Astrocyte (in vitro differentiated cells and primary cell): ENCODE measurements around the gene GPATCH8. TPM values are rescaled to one million over a fixed set of nuclear protein-coding genes. Genes with fewer than 3 reads are reported as not detected.
"Not testable (repeated sequence)": the region's sequence is repeated elsewhere in the genome, so short reads cannot be mapped to it uniquely, and the experiment has no call there.

Experiments used
- DNase-seq: peaks from one replicate; pipeline ENCODE4 v3.0.0-alpha.2; 2010; ENCODE audit warnings: low read depth
- FAIRE-seq: peaks from 2 replicates; lab custom pipeline; 2011; peaks lifted over from hg19 to GRCh38; lab: Jason Lieb, UNC
- H2AFZ ChIP-seq: 2 replicates; pipeline ENCODE4 v1.6.0; 2012; ENCODE audit warnings: low read depth, low read length, inconsistent platforms
- H3K27ac ChIP-seq: 2 replicates; pipeline ENCODE4 v1.5.1; 2011; ENCODE audit warnings: low read depth, low read length, inconsistent platforms
- H3K27me3 ChIP-seq: 2 replicates; pipeline ENCODE4 v1.6.0; 2011; ENCODE audit warnings: low read length, inconsistent platforms; ENCODE audit not compliant: insufficient read depth
- H3K36me3 ChIP-seq: 2 replicates; pipeline ENCODE4 v1.5.1; 2011; ENCODE audit warnings: low read length, inconsistent platforms; ENCODE audit not compliant: insufficient read depth
- H3K4me1 ChIP-seq: 2 replicates; pipeline ENCODE4 v1.5.1; 2011; ENCODE audit warnings: low read length, inconsistent platforms; ENCODE audit not compliant: insufficient read depth
- H3K4me2 ChIP-seq: 2 replicates; pipeline ENCODE4 v1.6.0; 2012; ENCODE audit warnings: low read length, inconsistent platforms
- H3K4me3 ChIP-seq: 2 replicates; pipeline ENCODE4 v1.5.1; 2011; ENCODE audit warnings: low read depth, mild to moderate bottlenecking, low read length, inconsistent platforms; ENCODE audit not compliant: insufficient read depth
- H3K79me2 ChIP-seq: 2 replicates; pipeline ENCODE4 v1.6.0; 2012; ENCODE audit warnings: mild to moderate bottlenecking, low read length, inconsistent platforms; ENCODE audit not compliant: insufficient read depth
- H3K9ac ChIP-seq: 2 replicates; pipeline ENCODE4 v1.6.0; 2012; ENCODE audit warnings: mild to moderate bottlenecking, low read length, inconsistent platforms
- H3K9me3 ChIP-seq: 2 replicates; pipeline ENCODE4 v1.5.1; 2012; ENCODE audit warnings: low read depth, mild to moderate bottlenecking, low read length, inconsistent platforms; ENCODE audit not compliant: insufficient read depth
- H4K20me1 ChIP-seq: 2 replicates; pipeline ENCODE4 v1.6.0; 2012; ENCODE audit warnings: low read length, inconsistent platforms; ENCODE audit not compliant: insufficient read depth
- H3K27ac Mint-ChIP-seq: one replicate; pipeline ENCODE4 v1.8.0; 2021; ENCODE audit warnings: mild to moderate bottlenecking, mixed read lengths; ENCODE audit not compliant: unreplicated experiment
- H3K27me3 Mint-ChIP-seq: one replicate; pipeline ENCODE4 v1.8.0; 2021; ENCODE audit warnings: low read depth, mixed read lengths; ENCODE audit not compliant: unreplicated experiment
- H3K36me3 Mint-ChIP-seq: one replicate; pipeline ENCODE4 v1.8.0; 2021; ENCODE audit warnings: low read depth, mixed read lengths; ENCODE audit not compliant: unreplicated experiment
- H3K4me1 Mint-ChIP-seq: one replicate; pipeline ENCODE4 v1.8.0; 2021; ENCODE audit warnings: low read depth, mixed read lengths; ENCODE audit not compliant: unreplicated experiment
- H3K4me3 Mint-ChIP-seq: one replicate; pipeline ENCODE4 v1.8.0; 2021; ENCODE audit warnings: mild to moderate bottlenecking, moderate library complexity, mixed read lengths; ENCODE audit not compliant: unreplicated experiment
- H3K9me3 Mint-ChIP-seq: one replicate; pipeline ENCODE4 v1.8.0; 2021; ENCODE audit warnings: mild to moderate bottlenecking, mixed read lengths; ENCODE audit not compliant: unreplicated experiment
- EZH2 ChIP-seq: IDR thresholded peaks from 2 replicates; pipeline ENCODE4 v1.6.1; 2012; ENCODE audit warnings: mild to moderate bottlenecking, low read length, inconsistent platforms; ENCODE audit not compliant: insufficient read depth
- total RNA-seq: library from RNA; stranded (reverse); gene quantifications from 2 replicates; pipeline ENCODE4 v1.2.1, GENCODE V29; 2021
- TF ChIP-seq, protein P1 (sequence below): IDR thresholded peaks from 2 replicates; pipeline ENCODE4 v1.5.1; 2011; ENCODE audit warnings: low read depth, mild to moderate bottlenecking, inconsistent platforms, low read length, moderate library complexity; ENCODE audit not compliant: insufficient read depth

GPATCH8 gene
- total RNA-seq, 1 donor from 2014 or later = 43.3 TPM

GRCh38 chr17:44539673-44540072, 36.5 kb upstream of the GPATCH8 start:
- TF ChIP-seq EZH2 = no peak
- TF ChIP-seq, protein P1, sequence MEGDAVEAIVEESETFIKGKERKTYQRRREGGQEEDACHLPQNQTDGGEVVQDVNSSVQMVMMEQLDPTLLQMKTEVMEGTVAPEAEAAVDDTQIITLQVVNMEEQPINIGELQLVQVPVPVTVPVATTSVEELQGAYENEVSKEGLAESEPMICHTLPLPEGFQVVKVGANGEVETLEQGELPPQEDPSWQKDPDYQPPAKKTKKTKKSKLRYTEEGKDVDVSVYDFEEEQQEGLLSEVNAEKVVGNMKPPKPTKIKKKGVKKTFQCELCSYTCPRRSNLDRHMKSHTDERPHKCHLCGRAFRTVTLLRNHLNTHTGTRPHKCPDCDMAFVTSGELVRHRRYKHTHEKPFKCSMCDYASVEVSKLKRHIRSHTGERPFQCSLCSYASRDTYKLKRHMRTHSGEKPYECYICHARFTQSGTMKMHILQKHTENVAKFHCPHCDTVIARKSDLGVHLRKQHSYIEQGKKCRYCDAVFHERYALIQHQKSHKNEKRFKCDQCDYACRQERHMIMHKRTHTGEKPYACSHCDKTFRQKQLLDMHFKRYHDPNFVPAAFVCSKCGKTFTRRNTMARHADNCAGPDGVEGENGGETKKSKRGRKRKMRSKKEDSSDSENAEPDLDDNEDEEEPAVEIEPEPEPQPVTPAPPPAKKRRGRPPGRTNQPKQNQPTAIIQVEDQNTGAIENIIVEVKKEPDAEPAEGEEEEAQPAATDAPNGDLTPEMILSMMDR = no peak
- Histone ChIP-seq H3K27me3 (no peaks in the 10 kb centered on the region), H3K9ac (no peak overlapping the region), H3K36me3 (no peaks in the 10 kb centered on the region), H2AFZ (peak overlapping the region; percentile 70), H3K27ac (no peak overlapping the region), H4K20me1 (no peaks in the 10 kb centered on the region), H3K4me3 (no peak overlapping the region), H3K79me2 (no peaks in the 10 kb centered on the region), H3K4me1 (peaks cover 41% of the 10 kb centered on the region), H3K4me2 (peak overlapping the region; percentile 23), H3K9me3 (no peaks in the 10 kb centered on the region)
- H3K36me3 Mint-ChIP-seq = peaks cover 1% of the 10 kb centered on the region
- DNase-seq = no peak
- FAIRE-seq = no peak
- H3K9me3 Mint-ChIP-seq = peaks cover 4% of the 10 kb centered on the region
- no peaks in the 10 kb centered on the region for H3K27me3 Mint-ChIP-seq
- no peak overlapping the region for H3K27ac Mint-ChIP-seq
- H3K4me1 Mint-ChIP-seq = peaks cover 50% of the 10 kb centered on the region
- no peak overlapping the region for H3K4me3 Mint-ChIP-seq

- H3K4me3 Mint-ChIP-seq, H3K79me2 ChIP-seq, FAIRE-seq, H3K4me2 ChIP-seq, H3K9me3 Mint-ChIP-seq, H3K9me3 ChIP-seq, H4K20me1 ChIP-seq, H3K36me3 Mint-ChIP-seq, H3K9ac ChIP-seq, H3K36me3 ChIP-seq, DNase-seq, H3K27me3 ChIP-seq, H3K27me3 Mint-ChIP-seq, H2AFZ ChIP-seq, H3K27ac ChIP-seq, H3K4me3 ChIP-seq: not testable (repeated sequence)
- peaks cover 43% of the 10 kb centered on the region for H3K4me1 Mint-ChIP-seq
- H3K27ac Mint-ChIP-seq = peak overlapping the region; percentile 34
- peaks cover 36% of the 10 kb centered on the region for H3K4me1 ChIP-seq
Observed at GRCh38 chr17:44537922-44538321, 34.7 kb upstream of the GPATCH8 start.

DNA sequence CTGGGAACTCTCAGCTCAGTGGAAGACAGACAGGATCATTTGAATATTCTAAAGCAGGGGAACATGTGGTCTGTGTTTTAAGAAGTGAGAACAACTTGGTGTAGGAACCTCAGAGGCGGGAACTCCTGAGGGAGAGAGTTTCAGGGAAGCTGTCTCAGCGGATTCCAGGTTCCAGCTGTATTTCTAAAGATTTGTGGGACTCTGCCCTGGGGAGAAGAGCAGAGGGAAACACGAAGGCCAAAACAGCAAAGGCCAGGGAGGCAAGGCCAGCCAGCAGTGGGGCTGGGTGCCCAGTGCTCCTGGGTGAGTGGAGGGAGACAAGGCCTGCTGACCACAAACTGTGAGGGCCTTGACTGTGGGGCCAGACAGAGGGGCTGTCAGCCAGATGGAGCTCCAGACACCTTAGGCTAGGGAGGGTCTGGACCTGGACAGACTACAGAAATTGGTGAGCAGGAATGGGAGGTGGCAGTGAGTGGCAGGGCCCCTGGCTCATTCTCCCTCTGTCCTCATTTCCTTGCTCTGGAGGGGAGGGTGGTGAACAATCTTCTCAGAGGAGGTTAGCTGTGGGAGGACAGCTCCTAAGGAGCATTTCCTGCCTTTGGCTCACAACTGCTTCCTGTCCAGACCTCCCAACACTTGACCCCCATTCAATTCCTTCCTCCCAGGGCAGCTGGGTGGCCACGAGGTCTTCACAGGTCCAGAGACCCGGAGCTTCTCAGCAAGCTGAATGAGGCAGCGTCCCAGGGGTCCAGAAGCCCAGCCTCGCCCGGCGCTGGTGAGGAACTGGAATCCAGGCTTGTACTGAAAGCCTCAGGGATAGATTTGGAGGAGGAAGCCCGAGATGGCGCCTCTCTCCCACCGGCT, 33.1 kb upstream of the GPATCH8 start:
- TF ChIP-seq EZH2 = no peak
- TF ChIP-seq, protein P1 = no peak
- Mint-ChIP-seq H3K4me3 (peak overlapping the region; percentile 67), H3K4me1 (peaks cover 30% of the 10 kb centered on the region), H3K9me3 (peaks cover 4% of the 10 kb centered on the region), H3K27me3 (no peaks in the 10 kb centered on the region), H3K27ac (peak overlapping the region; percentile 96), H3K36me3 (peaks cover 1% of the 10 kb centered on the region)
- H3K36me3 ChIP-seq = no peaks in the 10 kb centered on the region
- H3K4me2 ChIP-seq = peak overlapping the region; percentile 18
- H3K9ac ChIP-seq = peak overlapping the region; percentile 36
- no peaks in the 10 kb centered on the region for H4K20me1 ChIP-seq
- no peak overlapping the region for H3K4me3 ChIP-seq
- H3K27ac ChIP-seq = peak overlapping the region; percentile 27
- H2AFZ ChIP-seq = peak overlapping the region; percentile 78
- no peaks in the 10 kb centered on the region for H3K9me3 ChIP-seq
- FAIRE-seq = no peak
- no peak for DNase-seq
- H3K4me1 ChIP-seq = peaks cover 20% of the 10 kb centered on the region
- no peaks in the 10 kb centered on the region for H3K79me2 ChIP-seq
- H3K27me3 ChIP-seq = no peaks in the 10 kb centered on the region
